ENCODE results near the gene POU2F3. TPM values are rescaled to one million over a fixed set of nuclear protein-coding genes. Genes with fewer than 3 reads are reported as not detected.

The POU2F3 gene
- total RNA-seq, 1 donor from 2014 or later, result 1.2 TPM

GRCh38 chr11:120336641-120337354 lies 96.9 kb downstream of the POU2F3 start:
- intact Hi-C loops (cut with micrococcal nuclease), result loop anchor here (1.0 to 10.0 kb wide), 5 partner anchors 8 to 956 kb away; partner anchors contain the start of genes NECTIN1, SC5D and TBCEL

GRCh38 chr11:120337355-120338106 lies 97.6 kb downstream of the POU2F3 start:
- intact Hi-C loops (cut with micrococcal nuclease), result loop anchor here (5.0 to 10.0 kb wide), 2 partner anchors 95 to 687 kb away; partner anchors contain the start of gene TBCEL

- intact Hi-C loops (cut with micrococcal nuclease), result loop anchor here (5.0 to 10.0 kb wide), 2 partner anchors 94 to 686 kb away; partner anchors contain the start of gene TBCEL
Observed at GRCh38 chr11:120338107-120338933, 98.4 kb downstream of the POU2F3 start.

GRCh38 chr11:120339394-120339890 lies 99.5 kb downstream of the POU2F3 start:
- intact Hi-C loops (cut with micrococcal nuclease), result loop anchor here (5.0 to 10.0 kb wide), 2 partner anchors 93 to 685 kb away; partner anchors contain the start of gene TBCEL

GRCh38 chr11:120340529-120340928 lies 100.6 kb downstream of the POU2F3 start:
- intact Hi-C loops (cut with micrococcal nuclease), result loop anchor here (10.0 kb wide), 1 partner anchor 1124 kb away; no protein-coding TSS in a partner anchor

GRCh38 chr11:120342226-120342625 lies 102.3 kb downstream of the POU2F3 start:
- intact Hi-C loops (cut with micrococcal nuclease), result loop anchor here (10.0 kb wide), 1 partner anchor 1123 kb away; no protein-coding TSS in a partner anchor

- intact Hi-C loops (cut with micrococcal nuclease), result loop anchor here (10.0 kb wide), 1 partner anchor 1122 kb away; no protein-coding TSS in a partner anchor
Observed at GRCh38 chr11:120342678-120343077, 102.7 kb downstream of the POU2F3 start.

- intact Hi-C loops (cut with micrococcal nuclease), result loop anchor here (10.0 kb wide), 1 partner anchor 1121 kb away; no protein-coding TSS in a partner anchor
Observed at GRCh38 chr11:120343429-120343828, 103.5 kb downstream of the POU2F3 start.

GRCh38 chr11:120344302-120345004 lies 104.5 kb downstream of the POU2F3 start:
- intact Hi-C loops (cut with micrococcal nuclease), result loop anchor here (1.0 to 10.0 kb wide), 3 partner anchors 8 to 1120 kb away; partner anchors contain the start of gene ARHGEF12

- intact Hi-C loops (cut with micrococcal nuclease), result loop anchor here (10.0 kb wide), 1 partner anchor 1119 kb away; no protein-coding TSS in a partner anchor
Observed at GRCh38 chr11:120346233-120346632, 106.3 kb downstream of the POU2F3 start.

- intact Hi-C loops (cut with micrococcal nuclease), result no loop called here
Observed at GRCh38 chr11:120350637-120351036, 110.7 kb downstream of the POU2F3 start.

GRCh38 chr11:120352405-120352804 lies 112.5 kb downstream of the POU2F3 start:
- intact Hi-C loops (cut with micrococcal nuclease), result no loop called here

- intact Hi-C loops (cut with micrococcal nuclease), result no loop called here
Observed at GRCh38 chr11:120354068-120354467, 114.1 kb downstream of the POU2F3 start.

GRCh38 chr11:120354779-120355178 lies 114.8 kb downstream of the POU2F3 start:
- intact Hi-C loops (cut with micrococcal nuclease), result no loop called here

GRCh38 chr11:120357620-120358019 lies 117.7 kb downstream of the POU2F3 start:
- intact Hi-C loops (cut with micrococcal nuclease), result no loop called here

- intact Hi-C loops (cut with micrococcal nuclease), result no loop called here
Observed at GRCh38 chr11:120358729-120359128, 118.8 kb downstream of the POU2F3 start.

GRCh38 chr11:120363436-120363835 lies 123.5 kb downstream of the POU2F3 start:
- intact Hi-C loops (cut with micrococcal nuclease), result no loop called here

GRCh38 chr11:120365512-120365911 lies 125.6 kb downstream of the POU2F3 start:
- intact Hi-C loops (cut with micrococcal nuclease), result no loop called here
